ENCODE data around the gene TNK2.

DNA sequence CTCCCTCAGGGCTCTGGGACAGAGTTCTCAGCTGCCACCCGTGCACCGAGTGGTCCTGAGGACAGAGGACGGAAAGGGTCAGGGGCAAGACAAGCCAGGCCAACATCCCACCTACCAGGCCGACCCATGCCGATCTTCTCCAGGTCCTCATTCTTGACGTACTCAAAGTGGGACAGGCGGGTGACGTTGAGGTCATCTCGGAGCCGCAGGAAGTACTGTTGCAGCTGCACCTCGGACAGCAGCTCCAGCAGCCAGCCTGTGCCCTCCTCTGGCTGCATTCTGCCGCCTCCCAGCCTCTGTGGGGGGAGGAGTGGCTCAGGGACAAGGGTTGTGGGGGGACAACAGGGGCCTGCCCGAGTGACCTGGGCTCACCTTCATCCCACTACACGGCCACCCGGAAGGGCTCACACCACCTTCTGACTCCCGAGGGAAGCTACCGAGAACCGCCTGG, 20.0 kb downstream of the TNK2 start:
- TF ChIP-seq, protein P1, sequence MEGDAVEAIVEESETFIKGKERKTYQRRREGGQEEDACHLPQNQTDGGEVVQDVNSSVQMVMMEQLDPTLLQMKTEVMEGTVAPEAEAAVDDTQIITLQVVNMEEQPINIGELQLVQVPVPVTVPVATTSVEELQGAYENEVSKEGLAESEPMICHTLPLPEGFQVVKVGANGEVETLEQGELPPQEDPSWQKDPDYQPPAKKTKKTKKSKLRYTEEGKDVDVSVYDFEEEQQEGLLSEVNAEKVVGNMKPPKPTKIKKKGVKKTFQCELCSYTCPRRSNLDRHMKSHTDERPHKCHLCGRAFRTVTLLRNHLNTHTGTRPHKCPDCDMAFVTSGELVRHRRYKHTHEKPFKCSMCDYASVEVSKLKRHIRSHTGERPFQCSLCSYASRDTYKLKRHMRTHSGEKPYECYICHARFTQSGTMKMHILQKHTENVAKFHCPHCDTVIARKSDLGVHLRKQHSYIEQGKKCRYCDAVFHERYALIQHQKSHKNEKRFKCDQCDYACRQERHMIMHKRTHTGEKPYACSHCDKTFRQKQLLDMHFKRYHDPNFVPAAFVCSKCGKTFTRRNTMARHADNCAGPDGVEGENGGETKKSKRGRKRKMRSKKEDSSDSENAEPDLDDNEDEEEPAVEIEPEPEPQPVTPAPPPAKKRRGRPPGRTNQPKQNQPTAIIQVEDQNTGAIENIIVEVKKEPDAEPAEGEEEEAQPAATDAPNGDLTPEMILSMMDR (conservative IDR thresholded peaks at IDR 0.05; ENCODE audit: low read depth, low read length): no peak
- no peak for TF ChIP-seq EZH2 (IDR thresholded peaks at IDR 0.05; ENCODE audit: borderline replicate concordance, low read depth, low read length, poor library complexity, severe bottlenecking)

Data from A673 (cell line).